Right kidney (tissue), 1 donor: ENCODE measurements around the gene MARK3.
"Not testable (repeated sequence)": the region's sequence is repeated elsewhere in the genome, so short reads cannot be mapped to it uniquely, and the experiment has no call there.

Experiments
- DNase-seq: peaks from one replicate; pipeline ENCODE4 v3.0.0-alpha.2; 2016

Gene MARK3

GRCh38 chr14:103512701-103513611 is 127.7 kb downstream of the MARK3 start:
- DNase-seq: peak; percentile 31

DNA sequence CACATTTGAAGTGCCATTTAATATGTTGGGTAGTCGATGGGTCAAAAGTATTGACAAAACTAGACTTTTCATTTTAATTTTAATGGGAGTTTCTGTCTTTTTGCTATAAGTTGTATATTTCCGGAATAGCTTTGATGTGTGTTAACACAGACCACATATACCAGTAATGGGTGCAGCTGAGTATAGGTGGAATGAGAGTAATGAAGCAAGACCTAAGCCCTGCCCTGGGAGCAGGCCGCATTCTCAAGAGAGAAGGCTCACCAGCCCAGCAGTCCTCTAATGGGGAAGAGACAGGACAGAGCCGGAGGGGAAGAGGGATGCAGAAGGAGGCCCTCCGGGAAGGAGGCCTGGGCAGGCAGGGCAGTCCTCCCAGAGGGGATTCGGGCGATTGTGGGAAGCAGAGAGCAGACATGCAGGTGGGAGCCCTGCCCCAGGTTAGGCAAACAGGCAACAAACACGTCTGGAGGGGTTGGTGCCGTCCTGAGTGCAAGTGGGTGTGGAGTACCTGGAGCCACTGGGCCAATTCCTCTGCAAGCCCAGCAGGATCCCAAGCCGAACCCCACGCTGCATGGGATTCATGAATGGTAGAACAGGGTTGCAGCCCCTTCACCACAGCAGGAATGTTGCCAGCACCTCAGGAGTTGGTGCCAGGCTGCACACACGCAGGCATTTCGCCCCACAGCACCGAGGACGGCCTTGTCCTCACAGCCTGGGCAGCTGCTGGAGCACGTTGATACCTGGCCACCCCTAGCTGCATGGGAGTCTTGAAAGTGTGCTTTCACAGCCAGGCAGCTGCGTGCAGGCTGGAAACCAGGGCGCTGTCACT is 129.6 kb downstream of the MARK3 start:
- no peak for DNase-seq

GRCh38 chr14:103516426-103517173 is 131.4 kb downstream of the MARK3 start:
- DNase-seq: no peak

- no peak for DNase-seq
Measured at GRCh38 chr14:103517174-103517566, 132.0 kb downstream of the MARK3 start.

DNA sequence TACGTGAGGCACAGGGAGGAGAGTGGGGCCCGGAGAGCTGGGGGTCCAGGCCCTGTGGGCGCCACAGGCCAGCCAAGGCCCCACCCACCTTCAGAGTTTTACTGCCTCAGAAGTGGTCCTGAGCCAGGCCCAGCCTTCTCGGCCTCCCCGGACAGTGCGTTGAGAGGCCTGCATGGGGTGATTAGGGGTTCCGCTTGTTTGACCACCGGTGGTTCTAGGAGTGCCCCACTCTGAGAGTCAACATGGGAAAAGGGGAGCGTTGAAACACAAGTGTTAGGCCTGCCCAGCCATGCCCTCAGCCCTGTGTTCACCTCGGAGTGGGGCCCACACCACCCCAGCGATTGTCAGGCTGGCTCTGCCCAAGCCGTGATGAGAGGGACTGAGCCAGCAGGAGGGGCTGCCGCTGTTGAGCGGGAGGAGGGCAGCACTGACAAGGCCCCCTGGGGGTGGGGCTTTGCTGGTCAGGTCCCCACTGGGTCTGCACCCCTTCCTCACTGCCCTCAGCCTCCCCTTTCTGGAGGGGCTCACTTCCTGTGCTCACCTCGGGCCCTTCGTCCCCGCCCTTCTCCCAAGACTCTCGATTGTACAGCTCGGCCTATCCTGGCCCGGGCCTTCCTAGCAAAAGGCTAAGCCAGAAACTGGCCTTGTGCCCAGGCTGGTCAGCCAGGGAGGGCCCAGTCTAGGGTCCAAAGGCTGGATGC is 132.7 kb downstream of the MARK3 start:
- peak; percentile 45 for DNase-seq

DNA sequence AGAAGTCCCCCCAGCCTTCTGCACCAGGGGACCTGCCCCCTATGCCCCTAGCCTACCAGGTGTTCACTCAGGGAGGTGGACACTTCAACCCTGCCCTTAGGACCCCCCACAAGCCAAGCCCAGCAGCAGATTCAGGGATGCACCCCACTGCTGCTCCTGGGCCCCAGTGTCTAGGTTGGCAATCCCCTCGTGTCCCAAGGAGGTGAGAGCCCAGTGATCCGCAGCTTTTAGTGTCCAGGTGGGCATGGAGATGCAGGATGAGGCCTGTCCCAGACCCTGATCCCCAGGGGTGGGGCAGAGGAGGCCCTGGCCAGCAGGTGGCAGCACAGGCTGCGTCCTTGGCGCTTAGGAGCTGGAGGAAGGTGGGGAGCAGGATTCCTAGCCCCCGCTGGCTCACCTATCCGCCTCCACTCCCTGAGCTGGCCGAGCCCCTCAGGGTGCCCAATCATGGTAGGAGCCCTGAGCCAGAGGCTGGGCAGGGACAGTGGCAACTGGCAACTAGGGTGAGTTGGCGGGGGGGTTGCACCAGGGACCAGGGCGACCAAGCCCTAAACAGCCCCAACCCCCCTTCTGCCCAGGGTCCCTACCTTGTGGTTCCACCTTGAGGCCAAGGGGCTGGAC is 133.3 kb downstream of the MARK3 start:
- DNase-seq: no peak

GRCh38 chr14:103519043-103519836 is 134.0 kb downstream of the MARK3 start:
- no peak for DNase-seq

- no peak for DNase-seq
Measured at GRCh38 chr14:103519837-103520212, 134.6 kb downstream of the MARK3 start.

GRCh38 chr14:103520269-103520656 is 135.0 kb downstream of the MARK3 start:
- no peak for DNase-seq

- peak; percentile 93 for DNase-seq
Measured at GRCh38 chr14:103520657-103521437, 135.6 kb downstream of the MARK3 start.

GRCh38 chr14:103521438-103521950 is 136.3 kb downstream of the MARK3 start:
- peak; percentile 65 for DNase-seq

- peak; percentile 70 for DNase-seq
Measured at GRCh38 chr14:103521951-103522563, 136.8 kb downstream of the MARK3 start.

DNA sequence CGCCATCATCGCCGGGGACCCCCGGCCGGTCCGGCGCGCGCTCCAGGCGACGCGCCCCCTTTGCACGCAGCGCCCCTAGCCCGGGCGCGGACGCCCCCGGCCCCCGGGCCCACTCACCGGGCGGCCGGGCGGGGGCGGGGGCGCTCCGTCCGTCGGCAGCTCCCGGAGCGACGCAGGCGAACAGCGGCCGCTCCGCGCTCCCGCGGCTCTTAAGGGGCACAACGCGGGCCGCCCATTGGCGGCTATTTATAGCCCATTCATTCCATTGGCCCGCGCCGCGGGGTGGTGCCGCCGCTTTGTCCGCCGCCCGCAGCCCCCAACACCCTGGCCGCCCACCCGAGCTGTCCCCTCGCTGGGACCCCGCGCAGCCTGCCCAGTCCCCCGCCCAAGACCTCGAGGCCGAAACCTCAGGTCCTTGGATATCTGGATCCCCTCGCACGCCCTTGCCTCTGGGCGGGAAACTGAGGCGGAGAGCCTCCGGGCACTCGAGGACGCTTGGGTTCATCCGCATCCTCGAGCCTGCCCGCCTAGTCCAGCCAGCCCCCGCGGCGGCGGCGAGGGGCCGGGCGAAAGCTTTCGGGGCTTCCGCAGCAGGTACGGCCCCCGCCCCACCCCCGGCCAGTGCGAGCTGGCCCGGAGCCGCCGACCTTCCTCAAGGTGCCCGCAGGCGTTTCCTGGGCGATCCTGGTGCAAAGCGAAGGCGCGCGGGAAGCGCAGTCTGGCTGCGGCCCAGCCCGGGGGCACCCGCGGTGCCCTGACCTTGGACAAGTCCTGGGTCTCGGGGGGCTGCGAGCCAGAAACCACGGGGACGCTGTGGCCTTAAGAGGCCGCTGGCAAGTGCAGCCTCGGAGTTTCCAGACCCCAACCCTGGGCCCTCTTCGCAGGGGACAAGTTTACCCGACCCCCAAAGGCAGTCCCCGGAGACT is 137.7 kb downstream of the MARK3 start, which contains the start of gene CKB:
Gene CKB (minus strand): TSS at position 182 of the 926 bp plus-strand sequence. CDS start 337 bp downstream, outside the sequence.
- no peak for DNase-seq

GRCh38 chr14:103523575-103523954 is 138.3 kb downstream of the MARK3 start:
- DNase-seq: no peak

GRCh38 chr14:103524002-103524935 is 139.1 kb downstream of the MARK3 start:
- DNase-seq: no peak

GRCh38 chr14:103525430-103526246 is 140.4 kb downstream of the MARK3 start:
- not testable (repeated sequence) for DNase-seq
